ENCODE data around the gene ACTN1. TPM values are rescaled to one million over a fixed set of nuclear protein-coding genes. Genes with fewer than 3 reads are reported as not detected.

ACTN1 gene
- polyA plus RNA-seq, 3 donors, result 41.4 to 75.0 (median 69.4) TPM

GRCh38 chr14:68940614-68941185 is 38.4 kb downstream of the ACTN1 start:
- H3K27me3 ChIP-seq (ENCODE audit: control insufficient read depth in 2 of 2, insufficient read depth in 2 of 2, low read length in 2 of 2), result no peaks in the 10 kb centered on the region
- H3K4me3 ChIP-seq (replicated peaks in 1 of 3; ENCODE audit: low read depth in 2 of 3, low read length in 3 of 3), result no peak overlapping the region
- H3K4me1 Mint-ChIP-seq, result peaks cover 82% of the 10 kb centered on the region
- peaks cover 100% of the 10 kb centered on the region for H3K79me2 ChIP-seq (ENCODE audit: insufficient read depth, low read length)
- no peaks in the 10 kb centered on the region for H3K9me3 Mint-ChIP-seq
- no peak overlapping the region for H2AFZ ChIP-seq (ENCODE audit: insufficient read depth, low read depth, low read length, poor library complexity, severe bottlenecking)
- H3K4me3 Mint-ChIP-seq, result no peak overlapping the region
- H3K27me3 Mint-ChIP-seq (ENCODE audit: low read depth in 3 of 3), result peaks cover 0 to 2% (median 0%) of the 10 kb centered on the region in 3 donors
- H3K4me2 ChIP-seq (replicated peaks; ENCODE audit: extremely low read depth, low read length, poor library complexity, severe bottlenecking), result no peak overlapping the region
- DNase-seq, result no peak
- peaks cover 52 to 70% of the 10 kb centered on the region in 2 donors for H3K4me1 ChIP-seq (ENCODE audit: control insufficient read depth in 1 of 2, insufficient read depth in 2 of 2, low read length in 2 of 2)
- H3K9ac ChIP-seq (ENCODE audit: insufficient read depth, low read length, poor library complexity, severe bottlenecking), result no peak overlapping the region
- H3K9me3 ChIP-seq (replicated peaks in 1 of 2; ENCODE audit: control insufficient read depth in 1 of 2, insufficient read depth in 1 of 2, low read length in 2 of 2), result no peaks in the 10 kb centered on the region
- intact Hi-C loops (cut with micrococcal nuclease), result no loop called here
- H3K36me3 ChIP-seq (replicated peaks in 1 of 2; ENCODE audit: control insufficient read depth in 1 of 2, insufficient read depth in 2 of 2, low read length in 2 of 2), result peaks cover 0 to 13% of the 10 kb centered on the region in 2 donors
- H3K27ac ChIP-seq (ENCODE audit: low read depth in 1 of 2, low read length in 2 of 2), result peak overlapping the region in 1 of 2 donors; percentile 57
- peak overlapping the region in 5 of 7 donors; percentile 14 to 72 (median 22) for H3K27ac Mint-ChIP-seq
- H4K20me1 ChIP-seq (ENCODE audit: insufficient read depth, low read length), result peaks cover 12% of the 10 kb centered on the region
- no peak for TF ChIP-seq CTCF (IDR thresholded peaks at IDR 0.05)
- WGBS (ENCODE audit: insufficient coverage), result 100% methylated on average over 2 of the region's 3 CpGs
- peaks cover 11 to 33% of the 10 kb centered on the region in 2 donors for H3K36me3 Mint-ChIP-seq

GRCh38 chr14:68939893-68940613 is 39.0 kb downstream of the ACTN1 start:
- TF ChIP-seq CTCF (IDR thresholded peaks at IDR 0.05), result no peak
- Mint-ChIP-seq H3K36me3 (peaks cover 11 to 37% of the 10 kb centered on the region in 2 donors), H3K4me1 (peaks cover 80% of the 10 kb centered on the region), H3K27ac (peak overlapping the region in 2 of 7 donors; percentile 14 to 76), H3K9me3 (no peaks in the 10 kb centered on the region), H3K4me3 (no peak overlapping the region), H3K27me3 (ENCODE audit: low read depth in 3 of 3) (no peaks in the 10 kb centered on the region)
- Histone ChIP-seq H3K27me3 (ENCODE audit: control insufficient read depth in 2 of 2, insufficient read depth in 2 of 2, low read length in 2 of 2) (no peaks in the 10 kb centered on the region), H3K79me2 (ENCODE audit: insufficient read depth, low read length) (peaks cover 100% of the 10 kb centered on the region), H4K20me1 (ENCODE audit: insufficient read depth, low read length) (peaks cover 10% of the 10 kb centered on the region), H3K9ac (ENCODE audit: insufficient read depth, low read length, poor library complexity, severe bottlenecking) (no peak overlapping the region), H3K4me3 (replicated peaks in 1 of 3; ENCODE audit: low read depth in 2 of 3, low read length in 3 of 3) (no peak overlapping the region), H3K9me3 (replicated peaks in 1 of 2; ENCODE audit: control insufficient read depth in 1 of 2, insufficient read depth in 1 of 2, low read length in 2 of 2) (no peaks in the 10 kb centered on the region), H3K36me3 (replicated peaks in 1 of 2; ENCODE audit: control insufficient read depth in 1 of 2, insufficient read depth in 2 of 2, low read length in 2 of 2) (peaks cover 0 to 13% of the 10 kb centered on the region in 2 donors), H3K4me1 (ENCODE audit: control insufficient read depth in 1 of 2, insufficient read depth in 2 of 2, low read length in 2 of 2) (peaks cover 46 to 65% of the 10 kb centered on the region in 2 donors), H3K4me2 (replicated peaks; ENCODE audit: extremely low read depth, low read length, poor library complexity, severe bottlenecking) (no peak overlapping the region), H2AFZ (ENCODE audit: insufficient read depth, low read depth, low read length, poor library complexity, severe bottlenecking) (no peak overlapping the region), H3K27ac (ENCODE audit: low read depth in 1 of 2, low read length in 2 of 2) (peak overlapping the region in 1 of 2 donors; percentile 47)
- no peak for DNase-seq
- 92% methylated on average over 7 of the region's 9 CpGs for WGBS (ENCODE audit: insufficient coverage)
- intact Hi-C loops (cut with micrococcal nuclease), result no loop called here

Measured in CD14-positive monocyte (primary cell).